ENCODE measurements around the gene SEPTIN11. TPM values are rescaled to one million over a fixed set of nuclear protein-coding genes. Genes with fewer than 3 reads are reported as not detected.
A peak's percentile ranks its signal among the peaks of the same experiment; 100 is the strongest.

SEPTIN11 gene
- 10 to 100 TPM; 28.5 to 37.4 TPM for total RNA-seq
- 10 to 100 TPM; 17.2 to 21.6 TPM for polyA plus RNA-seq

- WGBS: 1% methylated on average over 87 of the region's 87 CpGs
These were observed at the start of gene SEPTIN11 for GRCh38 chr4:76949276-76950051. Gene SEPTIN11 (plus strand): TSS chr4:76949752. CDS start chr4:76949904, 152 bp downstream.

More at GRCh38 chr4:76949276-76950051, at the start of gene SEPTIN11:
- Histone ChIP-seq H3K9ac (ENCODE audit: low read depth in 1 of 2, low read length in 2 of 2) (peak within 1 kb of the TSS; percentile 32 to 65), H3K4me1 (ENCODE audit: control insufficient read depth in 4 of 4, insufficient read depth in 4 of 4, low read length in 3 of 4) (peaks cover 3 to 29% (median 16%) of the 10 kb centered on the region in 4 donors), H3K4me3 (ENCODE audit: low read depth in 1 of 3, low read length in 3 of 3) (peak within 1 kb of the TSS; percentile 74 to 91 (median 77)), H3K27me3 (ENCODE audit: control insufficient read depth in 4 of 4, insufficient read depth in 4 of 4, low read length in 3 of 4) (no peaks in the 10 kb centered on the region), H3K9me3 (ENCODE audit: control insufficient read depth in 4 of 4, low read length in 3 of 4) (no peaks in the 10 kb centered on the region), H3K36me3 (ENCODE audit: control insufficient read depth in 4 of 4, insufficient read depth in 3 of 4, low read depth in 1 of 4, low read length in 3 of 4) (no peaks in the 10 kb centered on the region), H3K27ac (ENCODE audit: low read depth in 1 of 2, low read length in 2 of 2) (peak within 1 kb of the TSS; percentile 75 to 95)
- peak; percentile 84 for DNase-seq (ENCODE audit: low spot score)
- no peak for TF ChIP-seq TAF1 (conservative IDR thresholded peaks at IDR 0.05)
- peak; percentile 89 for TF ChIP-seq YY1 (IDR thresholded peaks at IDR 0.05)
- TF ChIP-seq CTCF (IDR thresholded peaks at IDR 0.05; ENCODE audit: low read depth, low read length, missing input control): no peak
- TF ChIP-seq REST (IDR thresholded peaks at IDR 0.05): peak; percentile 28
- no peak for TF ChIP-seq SP1 (IDR thresholded peaks at IDR 0.05)
- TF ChIP-seq RAD21 (IDR thresholded peaks at IDR 0.05): peak; percentile 36 to 61
- no peak for TF ChIP-seq FOXA1 (IDR thresholded peaks at IDR 0.05)
- no peak for TF ChIP-seq HNF4G (IDR thresholded peaks at IDR 0.05)
- TF ChIP-seq EGR1 (IDR thresholded peaks at IDR 0.05; ENCODE audit: low read depth in 2 of 2): peak in 1 of 2 donors; percentile 29
- no peak for TF ChIP-seq ATF3 (IDR thresholded peaks at IDR 0.05)

All from liver (tissue), 9 donors.